ENCODE data around the gene TBX6. TPM values are rescaled to one million over a fixed set of nuclear protein-coding genes. Genes with fewer than 3 reads are reported as not detected.

The TBX6 gene
- total RNA-seq, 4 donors from 2014 or later = 0.29 to 0.92 (median 0.67) TPM

DNA sequence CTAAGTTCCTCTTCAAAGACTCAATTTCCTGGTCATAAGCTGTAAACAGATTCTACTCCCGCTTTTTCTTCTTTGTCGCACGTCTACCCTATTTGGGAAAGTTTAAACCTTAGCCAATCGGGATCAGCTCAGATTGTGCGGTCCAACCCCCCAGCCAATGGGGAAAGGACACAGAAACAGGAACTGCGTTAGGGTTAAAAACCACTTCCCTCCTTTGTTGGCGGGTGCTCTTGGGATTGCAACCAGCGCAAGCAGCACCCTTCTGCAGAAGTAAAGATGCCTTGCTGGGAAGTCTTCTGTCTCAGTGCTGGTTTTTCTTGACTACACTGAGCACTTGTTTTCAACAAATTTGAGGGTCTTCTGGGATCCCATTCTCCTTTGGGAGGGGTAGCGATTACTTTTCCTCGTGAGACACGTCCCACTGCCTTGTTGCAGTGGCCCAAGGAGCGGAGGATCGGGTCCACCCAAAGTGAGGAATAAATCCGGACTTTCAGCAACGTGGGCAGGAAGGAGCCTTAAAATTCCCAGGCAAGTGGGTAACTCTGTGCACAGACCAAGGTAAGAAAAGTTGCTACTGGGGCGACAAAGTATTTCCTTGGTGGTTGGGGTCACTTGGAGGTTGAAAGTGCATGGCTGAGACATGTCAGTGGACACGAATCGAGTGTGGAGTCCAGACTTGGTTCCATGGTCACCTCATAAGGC is 5.3 kb upstream of the TBX6 start:
- Histone ChIP-seq H3K9me3 (no peaks in the 10 kb centered on the region), H3K27ac (peak overlapping the region; percentile 89 to 99 (median 96)), H3K27me3 (no peaks in the 10 kb centered on the region), H3K4me1 (peaks cover 28 to 33% of the 10 kb centered on the region in 2 donors), H3K4me3 (peak overlapping the region; percentile 54 to 85 (median 76)), H3K36me3 (peaks cover 0 to 22% of the 10 kb centered on the region in 2 donors)
- ATAC-seq = no peak
- intact Hi-C loops (cut with DNase I; ENCODE audit: low total_unique reads) = loop anchor here (1.0 to 10.0 kb wide), 3 partner anchors 26 to 278 kb away; partner anchors contain the start of genes ALDOA, MAPK3, MYL11 and TBC1D10B
- DNase-seq = no peak
- in situ Hi-C loops (cut with MboI; ENCODE audit: low sequenced_read_pairs in 4 of 4) = loop anchor here in 1 of 4 donors (25.0 kb wide), 1 partner anchor 265 kb away; the partner anchor contains the start of genes CD2BP2, MYL11 and TBC1D10B
- TF ChIP-seq, protein P1, sequence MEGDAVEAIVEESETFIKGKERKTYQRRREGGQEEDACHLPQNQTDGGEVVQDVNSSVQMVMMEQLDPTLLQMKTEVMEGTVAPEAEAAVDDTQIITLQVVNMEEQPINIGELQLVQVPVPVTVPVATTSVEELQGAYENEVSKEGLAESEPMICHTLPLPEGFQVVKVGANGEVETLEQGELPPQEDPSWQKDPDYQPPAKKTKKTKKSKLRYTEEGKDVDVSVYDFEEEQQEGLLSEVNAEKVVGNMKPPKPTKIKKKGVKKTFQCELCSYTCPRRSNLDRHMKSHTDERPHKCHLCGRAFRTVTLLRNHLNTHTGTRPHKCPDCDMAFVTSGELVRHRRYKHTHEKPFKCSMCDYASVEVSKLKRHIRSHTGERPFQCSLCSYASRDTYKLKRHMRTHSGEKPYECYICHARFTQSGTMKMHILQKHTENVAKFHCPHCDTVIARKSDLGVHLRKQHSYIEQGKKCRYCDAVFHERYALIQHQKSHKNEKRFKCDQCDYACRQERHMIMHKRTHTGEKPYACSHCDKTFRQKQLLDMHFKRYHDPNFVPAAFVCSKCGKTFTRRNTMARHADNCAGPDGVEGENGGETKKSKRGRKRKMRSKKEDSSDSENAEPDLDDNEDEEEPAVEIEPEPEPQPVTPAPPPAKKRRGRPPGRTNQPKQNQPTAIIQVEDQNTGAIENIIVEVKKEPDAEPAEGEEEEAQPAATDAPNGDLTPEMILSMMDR (IDR thresholded peaks at IDR 0.05 in 4 of 5, conservative IDR thresholded peaks at IDR 0.05 in 1 of 5) = no peak
- no peak for TF ChIP-seq POLR2A (IDR thresholded peaks at IDR 0.05)

DNA sequence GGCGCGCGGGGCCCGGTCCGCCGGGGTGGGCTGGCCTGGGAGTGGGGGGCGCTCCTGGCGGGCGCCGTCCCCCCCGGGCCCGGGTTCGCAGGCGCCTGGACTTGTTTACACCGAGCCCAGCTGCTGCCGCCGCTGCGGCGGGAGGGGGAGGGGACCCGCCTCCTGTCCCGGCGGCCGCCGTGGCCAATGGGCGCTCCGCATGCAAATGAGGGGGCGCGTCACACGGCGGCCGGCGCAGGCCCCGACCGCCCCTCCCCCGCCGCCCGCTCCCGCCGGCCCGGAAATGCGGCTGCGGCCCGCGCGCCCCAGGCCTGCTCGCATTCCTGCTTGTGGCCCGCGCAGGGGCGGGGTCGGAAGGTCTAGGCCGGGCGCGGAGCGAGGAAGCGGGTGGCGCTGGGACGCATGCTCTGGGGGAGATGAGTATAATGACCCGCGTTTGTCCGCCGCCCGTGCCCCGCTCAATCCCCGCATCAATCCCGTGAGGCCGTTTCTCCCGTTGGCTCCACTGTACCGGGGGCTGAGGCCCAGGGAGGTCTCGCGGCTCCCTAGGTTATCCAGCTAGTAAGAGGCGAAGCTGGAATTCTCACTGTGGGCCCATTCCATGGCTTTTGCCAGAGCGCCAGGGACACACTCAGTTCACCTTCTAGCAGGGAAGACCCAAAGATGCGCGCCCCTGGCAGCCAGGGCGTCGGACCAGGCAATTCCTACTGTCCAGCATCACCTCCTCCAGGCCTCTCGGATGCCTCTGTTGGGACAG is 4.6 kb upstream of the TBX6 start, which contains the start of gene YPEL3:
YPEL3 (minus strand) TSS at position 109 of the 757 bp plus-strand sequence. CDS start 731 bp downstream, outside the sequence.
- H3K4me3 ChIP-seq = peak within 1 kb of the TSS; percentile 74 to 87 (median 82)
- H3K36me3 ChIP-seq = peaks cover 0 to 22% of the 10 kb centered on the region in 2 donors
- no peaks in the 10 kb centered on the region for H3K9me3 ChIP-seq
- H3K4me1 ChIP-seq = peaks cover 31 to 37% of the 10 kb centered on the region in 2 donors
- peak; percentile 91 to 94 for DNase-seq
- ATAC-seq = peak; percentile 72 to 74
- peak within 1 kb of the TSS; percentile 89 to 99 (median 96) for H3K27ac ChIP-seq
- intact Hi-C loops (cut with DNase I; ENCODE audit: low total_unique reads) = loop anchor here (1.0 to 10.0 kb wide), 3 partner anchors 27 to 279 kb away; partner anchors contain the start of genes ALDOA, MAPK3, MYL11 and TBC1D10B
- no peaks in the 10 kb centered on the region for H3K27me3 ChIP-seq
- in situ Hi-C loops (cut with MboI; ENCODE audit: low sequenced_read_pairs in 4 of 4) = loop anchor here in 1 of 4 donors (25.0 kb wide), 1 partner anchor 266 kb away; the partner anchor contains the start of genes CD2BP2, MYL11 and TBC1D10B
- TF ChIP-seq, protein P1 (IDR thresholded peaks at IDR 0.05 in 4 of 5, conservative IDR thresholded peaks at IDR 0.05 in 1 of 5) = no peak
- peak; percentile 74 to 92 for TF ChIP-seq POLR2A (IDR thresholded peaks at IDR 0.05)

DNA sequence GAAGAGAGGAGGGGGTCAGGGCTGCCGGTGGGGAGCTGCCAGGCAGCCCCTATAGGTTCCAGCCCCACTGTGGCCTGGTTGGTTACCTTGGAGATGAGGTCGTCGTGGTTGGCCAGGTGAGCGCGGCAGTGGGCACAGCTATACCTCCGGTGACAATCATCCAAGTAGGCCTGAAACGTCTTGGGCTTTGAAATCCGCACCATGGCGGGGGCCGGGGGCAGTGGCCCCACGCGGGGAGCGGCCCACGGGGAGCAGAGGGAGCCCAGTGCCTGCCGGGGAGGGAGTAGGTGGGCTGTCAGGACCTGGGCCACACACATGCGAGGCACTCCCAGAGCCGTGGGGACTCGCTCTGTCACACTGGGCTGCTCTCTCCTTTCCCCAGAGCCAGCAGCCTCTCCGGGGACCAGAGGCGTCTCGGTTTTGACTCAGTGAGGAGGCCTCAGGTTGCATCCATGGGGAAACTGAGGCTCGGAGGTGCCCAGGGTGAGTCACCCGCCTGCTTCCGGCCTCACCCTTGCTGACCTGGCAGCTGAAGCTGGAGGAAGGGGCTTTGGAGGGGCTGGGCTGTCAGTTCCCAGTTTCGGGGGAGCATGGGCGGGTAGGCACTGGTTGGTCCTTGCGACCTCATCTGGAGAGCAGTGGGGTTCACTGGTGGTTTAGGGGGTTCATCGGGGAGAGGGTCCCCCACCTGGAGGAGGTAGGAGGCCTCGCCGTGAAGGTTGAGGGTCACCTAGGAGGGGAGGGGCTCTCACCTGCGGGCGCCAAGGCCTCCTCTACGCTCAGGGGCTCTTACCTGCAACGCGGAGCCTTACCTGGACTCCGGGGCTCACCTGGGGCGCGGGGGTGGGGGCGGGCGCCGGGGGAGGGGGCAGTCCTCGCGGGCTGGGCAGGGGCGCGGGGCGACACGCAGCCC is 3.7 kb upstream of the TBX6 start:
- peak overlapping the region; percentile 68 to 87 (median 82) for H3K4me3 ChIP-seq
- peak; percentile 1 to 7 for ATAC-seq
- DNase-seq = no peak
- TF ChIP-seq, protein P1 (IDR thresholded peaks at IDR 0.05 in 4 of 5, conservative IDR thresholded peaks at IDR 0.05 in 1 of 5) = no peak
- TF ChIP-seq POLR2A (IDR thresholded peaks at IDR 0.05) = no peak
- no peaks in the 10 kb centered on the region for H3K27me3 ChIP-seq
- H3K4me1 ChIP-seq = peaks cover 39 to 40% of the 10 kb centered on the region in 2 donors
- H3K36me3 ChIP-seq = peaks cover 0 to 22% of the 10 kb centered on the region in 2 donors
- H3K9me3 ChIP-seq = no peaks in the 10 kb centered on the region
- in situ Hi-C loops (cut with MboI; ENCODE audit: low sequenced_read_pairs in 4 of 4) (loop anchor here in 1 of 4 donors (25.0 kb wide), 1 partner anchor 267 kb away; the partner anchor contains the start of genes CD2BP2, MYL11 and TBC1D10B), intact Hi-C loops (cut with DNase I; ENCODE audit: low total_unique reads) (loop anchor here (1.0 to 10.0 kb wide), 3 partner anchors 27 to 279 kb away; partner anchors contain the start of genes ALDOA, MAPK3, MYL11 and TBC1D10B)
- H3K27ac ChIP-seq = peak overlapping the region; percentile 89 to 99 (median 96)
